Ovary (tissue), 3 donors: Measurements from ENCODE around the gene SLC3A2.

Source experiments
- CTCF ChIP-seq, 3 donors: fragments of 450-650 bp in 2 of 3; fragments of 200-600 bp in 1 of 3; IDR thresholded peaks; one replicate each; pipeline versions ENCODE4 v1.5.1 to v1.8.0; 2016 to 2022; ENCODE audit warnings: antibody characterized with exemption in 3 of 3, mild to moderate bottlenecking in 1 of 3
- POLR2A ChIP-seq: fragments of 450-650 bp; IDR thresholded peaks from one replicate; pipeline ENCODE4 v1.6.1; 2017; ENCODE audit warnings: antibody characterized with exemption, mild to moderate bottlenecking, moderate library complexity
- donor health status: DM: no; HTN: no; CAD: no.

GRCh38 chr11:62925745-62926679 lies 45.3 kb downstream of the SLC3A2 start:
- no peak for TF ChIP-seq CTCF (IDR thresholded peaks at IDR 0.05)
- TF ChIP-seq POLR2A = no peak
